GM10266 (cell line): Measurements from ENCODE around the gene GSC.
"Not testable (repeated sequence)": the region's sequence is repeated elsewhere in the genome, so short reads cannot be mapped to it uniquely, and the experiment has no call there.

Experiments
- DNase-seq: peaks from one replicate; pipeline ENCODE4 v3.0.0; 2012; ENCODE audit errors: extremely low spot score
- TF ChIP-seq, protein P1 (sequence below): IDR thresholded peaks from 2 replicates; pipeline ENCODE4 v1.5.1; 2012; ENCODE audit warnings: mild to moderate bottlenecking, low read depth; ENCODE audit not compliant: control insufficient read depth, insufficient read depth; ENCODE audit errors: missing control alignments

GSC gene

DNA sequence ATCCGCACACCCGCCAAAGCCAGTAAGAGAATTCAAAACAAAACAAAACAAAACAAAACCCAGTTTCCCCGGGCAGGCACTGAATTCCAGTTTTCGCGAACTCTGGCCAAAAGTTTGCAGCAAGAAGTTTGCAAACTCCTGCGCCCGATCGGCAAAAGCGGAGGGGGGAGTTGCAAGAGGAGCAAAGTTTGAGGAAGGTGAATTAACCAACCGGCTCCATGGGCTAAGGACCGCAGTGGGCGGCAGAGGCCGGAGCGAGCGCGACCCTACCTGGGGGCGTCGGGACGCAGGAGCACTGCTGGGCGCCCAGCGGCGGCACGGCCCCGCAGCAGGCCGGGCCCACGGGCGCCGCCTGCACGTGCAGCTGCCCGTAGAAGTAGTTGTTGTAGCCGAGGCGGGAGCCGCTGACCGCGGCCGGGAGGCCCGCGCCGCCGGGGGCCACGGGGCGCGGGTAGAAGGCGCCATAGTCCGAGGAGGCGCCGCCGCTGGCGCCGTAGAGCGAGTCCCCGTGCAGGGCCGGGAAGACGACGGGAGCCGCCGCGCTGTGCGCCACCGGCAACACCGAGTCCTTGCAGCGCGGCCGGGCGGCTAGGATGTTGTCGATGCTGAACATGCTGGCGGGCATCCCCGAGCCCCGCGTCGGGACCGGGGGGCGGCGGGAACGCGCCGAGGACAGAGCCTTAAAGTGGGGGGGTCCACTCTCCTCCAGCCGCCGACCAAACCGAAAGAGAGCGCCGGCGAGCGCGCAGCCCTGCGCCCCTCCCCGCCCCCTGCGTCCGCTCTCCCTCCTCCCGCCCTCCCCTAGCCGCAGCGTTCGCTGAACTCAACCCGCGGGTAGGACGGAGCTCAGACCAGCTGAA, at the start of gene GSC:
TSS of gene GSC (minus strand) at position 723 of the 860 bp plus-strand sequence. CDS start at position 625, 98 bp downstream.
- TF ChIP-seq, protein P1, sequence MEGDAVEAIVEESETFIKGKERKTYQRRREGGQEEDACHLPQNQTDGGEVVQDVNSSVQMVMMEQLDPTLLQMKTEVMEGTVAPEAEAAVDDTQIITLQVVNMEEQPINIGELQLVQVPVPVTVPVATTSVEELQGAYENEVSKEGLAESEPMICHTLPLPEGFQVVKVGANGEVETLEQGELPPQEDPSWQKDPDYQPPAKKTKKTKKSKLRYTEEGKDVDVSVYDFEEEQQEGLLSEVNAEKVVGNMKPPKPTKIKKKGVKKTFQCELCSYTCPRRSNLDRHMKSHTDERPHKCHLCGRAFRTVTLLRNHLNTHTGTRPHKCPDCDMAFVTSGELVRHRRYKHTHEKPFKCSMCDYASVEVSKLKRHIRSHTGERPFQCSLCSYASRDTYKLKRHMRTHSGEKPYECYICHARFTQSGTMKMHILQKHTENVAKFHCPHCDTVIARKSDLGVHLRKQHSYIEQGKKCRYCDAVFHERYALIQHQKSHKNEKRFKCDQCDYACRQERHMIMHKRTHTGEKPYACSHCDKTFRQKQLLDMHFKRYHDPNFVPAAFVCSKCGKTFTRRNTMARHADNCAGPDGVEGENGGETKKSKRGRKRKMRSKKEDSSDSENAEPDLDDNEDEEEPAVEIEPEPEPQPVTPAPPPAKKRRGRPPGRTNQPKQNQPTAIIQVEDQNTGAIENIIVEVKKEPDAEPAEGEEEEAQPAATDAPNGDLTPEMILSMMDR: no peak
- DNase-seq: no peak

DNA sequence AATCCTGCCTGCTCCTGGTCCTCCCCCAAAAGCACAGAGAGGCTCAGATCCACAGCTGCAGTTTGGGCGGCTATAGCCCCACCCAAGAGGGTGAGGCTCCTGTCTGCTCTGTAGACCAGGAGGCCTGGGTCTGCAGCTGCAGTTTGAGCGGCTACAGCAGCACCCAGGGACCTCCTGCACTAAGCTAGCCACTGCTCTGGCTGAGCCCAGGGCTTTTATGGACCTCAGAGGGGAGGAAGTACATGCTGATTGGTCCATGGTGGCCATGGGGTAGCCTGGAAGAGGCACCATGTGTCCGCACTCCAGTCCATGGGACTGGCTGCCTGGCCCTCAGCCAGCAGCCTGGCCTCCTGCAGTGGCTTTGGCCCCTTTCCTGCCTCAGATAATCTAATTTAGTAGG, 49.6 kb upstream of the GSC start:
- TF ChIP-seq, protein P1: no peak
- no peak for DNase-seq

DNA sequence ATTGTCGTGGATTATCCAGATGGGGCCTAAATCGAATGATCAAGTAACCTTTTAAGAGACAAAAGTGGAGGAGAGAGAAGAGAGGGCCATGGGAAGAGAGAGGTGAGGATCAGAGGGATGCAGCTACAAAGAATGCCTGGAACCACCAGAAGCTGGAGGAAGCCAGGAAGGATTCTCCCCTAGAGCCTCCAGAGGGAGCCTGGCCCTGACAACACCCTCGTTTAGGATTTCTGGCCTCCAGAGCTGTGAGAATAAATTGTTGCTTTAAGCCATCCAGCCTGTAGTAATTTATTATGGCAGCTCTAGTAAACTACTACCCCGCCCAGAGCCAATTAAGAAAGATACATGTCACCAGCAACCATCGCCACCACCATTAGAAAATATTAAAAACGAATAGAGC, 46.2 kb upstream of the GSC start:
- DNase-seq: no peak
- TF ChIP-seq, protein P1: no peak

DNA sequence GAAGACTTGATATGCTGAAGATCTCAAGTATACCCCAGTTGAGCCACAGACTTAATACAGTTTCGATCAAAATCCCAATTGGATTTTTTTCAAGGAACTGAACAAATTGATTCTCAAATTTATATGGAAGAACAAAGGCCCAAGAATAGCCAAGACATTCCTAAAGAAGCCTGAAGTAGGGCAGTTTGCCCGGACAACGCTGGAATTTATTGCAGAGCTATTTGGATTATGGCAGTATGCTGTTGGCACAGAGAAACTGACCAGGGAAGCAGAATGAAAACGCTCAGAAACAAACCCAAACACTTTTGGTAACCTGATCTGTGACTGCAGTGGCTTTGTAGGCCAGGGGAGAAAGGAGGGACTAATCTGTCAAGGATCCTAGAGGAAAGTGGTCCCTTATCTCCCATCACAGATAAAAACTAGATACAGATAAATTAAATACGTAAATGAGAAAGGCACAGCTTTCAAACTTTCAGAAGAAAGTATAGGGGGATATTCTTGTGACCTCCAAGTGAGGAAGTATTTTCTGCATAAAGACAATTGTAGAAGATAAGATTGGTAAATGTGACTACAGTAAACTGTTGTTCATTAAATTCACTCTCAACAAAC, 35.9 kb upstream of the GSC start:
- DNase-seq: no peak
- TF ChIP-seq, protein P1: no peak

DNA sequence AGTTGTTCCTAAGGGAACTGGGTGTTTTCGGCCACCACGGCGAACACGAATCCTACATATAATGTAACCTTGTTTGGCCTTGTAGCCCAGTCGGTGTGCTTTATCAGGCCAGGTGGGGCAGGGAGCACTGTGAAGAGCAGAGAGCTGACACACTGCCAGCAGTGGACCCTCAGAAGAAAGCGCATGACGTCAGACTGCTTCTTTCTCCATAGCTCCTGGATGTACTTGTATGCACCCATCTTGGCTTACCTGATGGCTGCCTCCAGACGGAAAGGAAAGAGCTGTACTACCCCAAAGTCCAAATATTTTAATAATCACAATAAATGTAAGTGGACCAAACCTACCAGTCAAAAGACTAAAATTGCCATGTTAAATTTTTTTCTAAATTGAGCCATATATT, 31.3 kb upstream of the GSC start:
- DNase-seq: no peak
- TF ChIP-seq, protein P1: no peak

DNA sequence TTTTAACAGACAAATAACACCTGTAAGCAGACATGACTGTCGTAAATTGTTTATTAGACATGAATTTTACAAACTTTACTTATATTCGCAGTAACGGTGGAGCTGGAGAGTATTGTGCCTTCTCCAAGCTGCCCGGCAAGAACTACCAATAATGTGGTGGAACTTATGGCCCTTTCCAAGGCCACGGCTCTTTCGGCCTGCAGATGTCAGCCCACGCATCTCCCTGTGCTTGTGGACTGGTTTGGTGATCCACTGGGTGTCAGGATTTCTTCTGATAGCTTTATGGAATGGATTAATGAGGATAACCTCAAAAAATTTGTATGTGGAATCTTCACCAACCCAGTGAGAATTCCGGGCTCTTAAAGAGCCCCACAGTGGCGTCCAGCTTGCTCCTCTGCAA, 30.9 kb upstream of the GSC start:
- not testable (repeated sequence) for DNase-seq

DNA sequence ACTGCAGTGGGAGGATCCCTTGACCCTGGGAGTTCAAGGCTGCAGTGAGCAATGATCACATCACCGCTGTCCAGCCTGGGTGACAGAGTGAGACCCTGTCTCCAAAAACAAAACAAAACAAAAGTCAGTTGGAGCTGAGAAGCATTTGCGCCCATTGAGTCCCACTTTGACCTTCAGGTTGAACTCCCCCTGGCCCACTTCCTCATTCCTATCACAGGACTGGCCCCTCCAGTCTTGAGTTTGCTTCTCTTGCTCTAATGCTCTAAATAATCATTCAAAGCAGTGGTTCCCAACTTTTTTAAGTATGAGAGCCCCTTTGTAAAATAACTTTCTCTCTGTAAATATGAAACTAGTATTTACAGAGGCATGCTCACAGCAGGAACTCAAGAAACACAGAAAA, 28.0 kb upstream of the GSC start:
- no peak for DNase-seq
- TF ChIP-seq, protein P1: no peak
